Measurements from ENCODE around the gene FAM229A. TPM values are rescaled to one million over a fixed set of nuclear protein-coding genes. Genes with fewer than 3 reads are reported as not detected.

FAM229A gene
- total RNA-seq, 1 donor, result 7.8 TPM

- DNase-seq (ENCODE audit: low read depth in 2 of 3, low spot score in 2 of 3), result no peak
These were observed 29.8 kb downstream of the FAM229A start for GRCh38 chr1:32332290-32333079.

- no peak for DNase-seq (ENCODE audit: low read depth in 2 of 3, low spot score in 2 of 3)
These were observed 30.7 kb downstream of the FAM229A start for GRCh38 chr1:32331549-32331948.

GRCh38 chr1:32330558-32331151 lies 31.6 kb downstream of the FAM229A start:
- no peak for DNase-seq (ENCODE audit: low read depth in 2 of 3, low spot score in 2 of 3)

- DNase-seq (ENCODE audit: low read depth in 2 of 3, low spot score in 2 of 3), result no peak
These were observed 32.3 kb downstream of the FAM229A start for GRCh38 chr1:32329931-32330466.

- DNase-seq (ENCODE audit: low read depth in 2 of 3, low spot score in 2 of 3), result no peak
These were observed 35.1 kb downstream of the FAM229A start for GRCh38 chr1:32327204-32327603.

GRCh38 chr1:32321712-32322291 lies 40.5 kb downstream of the FAM229A start:
- no peak for DNase-seq (ENCODE audit: low read depth in 2 of 3, low spot score in 2 of 3)

GRCh38 chr1:32318127-32318869 lies 44.0 kb downstream of the FAM229A start:
- no peak for DNase-seq (ENCODE audit: low read depth in 2 of 3, low spot score in 2 of 3)

- no peak for DNase-seq (ENCODE audit: low read depth in 2 of 3, low spot score in 2 of 3)
These were observed 45.4 kb downstream of the FAM229A start for GRCh38 chr1:32316903-32317277.

- no peak for DNase-seq (ENCODE audit: low read depth in 2 of 3, low spot score in 2 of 3)
These were observed 50.4 kb downstream of the FAM229A start for GRCh38 chr1:32311709-32312393.

Other genes starting within 250 kb of the FAM229A start
- gene TXLNA, start 182.8 kb downstream of the FAM229A start, total RNA-seq, result 48.5 TPM
- 18.0 TPM for gene CCDC28B, start 161.9 kb downstream of the FAM229A start, total RNA-seq
- 1.3 TPM for gene IQCC, start 156.8 kb downstream of the FAM229A start, total RNA-seq
- under 0.01 TPM for gene DCDC2B, start 153.4 kb downstream of the FAM229A start, total RNA-seq
- gene TMEM234, start 140.1 kb downstream of the FAM229A start, total RNA-seq, result 28.8 TPM
- 292 TPM for gene EIF3I, start 140.1 kb downstream of the FAM229A start, total RNA-seq
- under 0.01 TPM for gene FAM167B, start 115.3 kb downstream of the FAM229A start, total RNA-seq
- gene LCK, start 111.2 kb downstream of the FAM229A start, total RNA-seq, result 3.5 TPM
- gene HDAC1, start 70.4 kb downstream of the FAM229A start, total RNA-seq, result 65.7 TPM
- 34.5 TPM for gene MARCKSL1, start 26.3 kb downstream of the FAM229A start, total RNA-seq
- 0.27 TPM for gene TSSK3, start 54 bp upstream of the FAM229A start, total RNA-seq
- 73.8 TPM for gene BSDC1, start 32.0 kb upstream of the FAM229A start, total RNA-seq
- under 0.01 TPM for gene ZBTB8B, start 102.6 kb upstream of the FAM229A start, total RNA-seq
- gene ZBTB8A, start 176.9 kb upstream of the FAM229A start, total RNA-seq, result 8.1 TPM